Keratinocyte (primary cell): Measurements from ENCODE around the gene IRX4.

ENCODE experiments used
- CTCF ChIP-seq, 3 experiments: IDR thresholded peaks in 1 of 3; conservative IDR thresholded peaks in 1 of 3; optimal IDR thresholded peaks in 1 of 3; 2 replicates in 2 of 3; 3 replicates in 1 of 3; pipeline versions ENCODE3 to v1.5.1; 2011; ENCODE audit warnings: low read length in 3 of 3, mild to moderate bottlenecking in 3 of 3, moderate library complexity in 2 of 3, control low read depth in 1 of 3, inconsistent platforms in 1 of 3; ENCODE audit not compliant: insufficient read depth in 2 of 3; ENCODE audit errors: extremely low read depth in 1 of 3
- EZH2 ChIP-seq: IDR thresholded peaks from one replicate; pipeline ENCODE4 v1.6.1; 2012; ENCODE audit warnings: inconsistent platforms, mild to moderate bottlenecking, low read length, moderate library complexity

GRCh38 chr5:1915316-1915715, 32.6 kb upstream of the IRX4 start:
- TF ChIP-seq EZH2 (no peak), CTCF (optimal IDR thresholded peaks at IDR 0.05 in 1 of 3, IDR thresholded peaks at IDR 0.05 in 1 of 3, conservative IDR thresholded peaks at IDR 0.05 in 1 of 3; ENCODE audit: extremely low read depth in 1 of 3, insufficient read depth in 2 of 3, low read length in 3 of 3) (no peak)
